Thoracic aorta endothelial cell (primary cell): Measurements from ENCODE around the gene AGBL3. TPM values are rescaled to one million over a fixed set of nuclear protein-coding genes. Genes with fewer than 3 reads are reported as not detected.

Source experiments
- total RNA-seq: library from RNA; depleted of rRNA; stranded (reverse); fragments of >200 nt; gene quantifications from 2 replicates; pipeline ENCODE4 v1.2.3, GENCODE V29; 2012

The AGBL3 gene
- total RNA-seq, result 2.0 and 2.9 TPM in 2 replicates

DNA sequence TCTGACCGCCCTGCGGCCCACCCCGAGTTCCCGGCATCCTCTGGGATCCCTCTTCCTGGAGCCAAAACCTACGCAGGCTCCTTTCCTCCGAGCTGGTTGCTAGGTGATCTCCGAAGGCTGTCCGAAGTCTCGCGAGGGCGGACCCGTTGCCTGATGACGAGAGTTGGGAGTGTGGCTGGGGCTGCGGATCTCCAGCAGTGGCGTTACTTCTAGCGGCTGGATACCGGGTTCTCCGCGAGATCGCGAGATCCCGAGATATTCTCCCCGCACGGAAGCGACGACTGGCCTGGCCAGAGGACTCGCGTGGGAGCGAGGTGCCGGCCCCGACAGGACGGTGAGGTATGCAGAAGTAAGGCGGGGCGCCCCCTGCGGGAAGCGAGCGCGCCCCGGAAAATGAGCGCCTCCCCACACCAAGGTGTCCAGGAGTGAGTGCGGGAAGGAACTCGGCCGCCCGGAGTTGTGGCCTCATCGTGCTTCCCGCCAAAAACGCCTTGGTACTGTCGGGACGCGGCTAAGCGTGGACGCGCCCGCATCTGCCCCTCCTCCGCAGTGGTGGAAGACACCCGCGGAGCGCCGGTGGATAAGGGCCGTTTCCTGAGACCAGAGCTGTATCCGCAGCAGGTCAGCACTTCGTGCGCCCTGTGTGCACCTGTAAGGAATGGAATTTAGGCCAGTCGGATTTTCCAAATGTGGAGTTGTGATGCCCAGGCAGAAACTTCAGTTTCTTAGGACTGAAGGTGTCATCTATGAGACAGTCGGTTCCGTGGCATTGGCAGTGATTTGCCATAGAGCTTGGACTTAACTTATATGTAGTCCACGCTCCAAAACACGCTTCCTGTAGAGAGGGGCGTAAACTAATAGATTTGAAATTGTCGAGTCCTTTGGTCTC is at the start of gene AGBL3:
TSS of gene AGBL3 (plus strand) at position 146 of the 889 bp plus-strand sequence. CDS start 1,426 bp downstream, outside the sequence.

DNA sequence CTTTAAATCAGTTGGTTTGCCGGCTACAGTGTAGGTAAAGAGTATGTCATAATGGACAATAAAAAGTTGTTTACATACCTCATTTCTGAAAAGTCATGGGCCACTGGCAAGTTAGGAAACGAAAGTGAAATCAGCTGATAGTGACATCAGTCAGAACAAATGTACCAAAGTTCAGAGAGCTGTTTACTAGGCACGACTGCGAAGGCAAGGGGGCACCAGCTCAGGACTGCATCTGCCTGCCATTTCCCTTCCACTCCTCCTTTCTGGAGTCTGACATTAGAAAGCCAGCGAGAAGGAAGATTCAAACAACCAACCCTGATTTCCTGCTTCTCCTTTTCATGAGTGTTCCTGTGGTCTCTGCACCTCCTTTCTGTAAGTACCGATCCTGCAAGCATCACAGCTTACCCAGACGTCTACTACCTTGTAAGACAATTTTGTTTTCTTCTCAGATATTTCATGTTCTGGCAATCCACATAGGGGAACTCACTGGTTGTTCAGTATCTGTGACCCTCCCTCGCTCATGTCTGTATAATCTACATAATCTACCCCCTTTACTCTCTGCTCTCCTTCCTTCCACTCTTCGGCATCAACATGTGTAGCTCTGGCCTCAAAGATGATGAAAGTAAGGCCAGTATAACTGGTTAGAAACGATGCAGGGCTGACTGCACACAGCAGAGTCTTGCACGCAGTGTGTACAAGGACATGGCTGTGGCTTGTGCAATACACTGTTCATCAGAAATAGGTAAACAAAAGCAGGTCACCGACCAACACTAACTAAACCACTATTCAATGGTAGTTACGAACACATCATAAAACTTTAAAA is 161.8 kb downstream of the AGBL3 start, which contains the start of gene TMEM140:
TSS of gene TMEM140 (plus strand) at position 174 of the 823 bp plus-strand sequence. CDS start 16,370 bp downstream, outside the sequence.

DNA sequence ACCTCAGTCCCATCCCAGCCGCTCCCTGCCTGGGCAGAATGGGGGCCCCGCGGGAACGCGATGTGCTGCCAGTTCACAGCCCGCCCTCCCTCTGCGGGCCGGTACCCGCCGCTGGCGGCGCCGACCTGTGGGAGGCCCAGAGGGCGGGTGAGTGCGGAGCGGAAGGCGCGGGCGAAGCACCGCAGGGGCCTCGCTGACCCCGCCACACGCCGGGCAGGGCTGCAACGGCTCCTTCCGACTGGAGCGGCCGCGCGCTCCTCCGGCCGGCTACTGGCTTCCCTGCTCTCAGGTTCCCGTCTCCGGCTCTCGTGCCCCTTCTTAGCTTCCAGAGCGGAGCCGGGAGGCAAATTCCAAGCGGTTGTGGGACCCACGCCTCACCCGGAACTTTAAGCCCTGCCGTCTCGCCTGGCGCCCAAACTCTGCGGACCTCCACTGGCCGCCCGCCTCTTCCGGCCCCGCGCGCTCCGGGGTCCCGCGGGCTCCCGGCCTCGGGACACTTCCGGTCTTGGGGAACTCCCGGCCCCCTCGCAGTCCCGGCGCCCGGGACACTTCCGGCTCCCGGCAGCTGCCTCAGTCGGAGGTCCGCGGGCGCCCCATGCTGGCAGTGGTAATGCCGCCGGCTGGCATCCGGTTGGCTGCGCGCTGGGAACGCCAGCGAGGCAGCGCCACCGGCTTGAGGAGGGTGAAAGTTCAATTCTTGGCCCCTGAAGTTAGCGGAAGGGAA is 184.1 kb downstream of the AGBL3 start, which contains the start of gene CYREN:
TSS of gene CYREN (minus strand) at position 434 of the 724 bp plus-strand sequence. CDS start 1,785 bp downstream, outside the sequence.

Other genes starting within 250 kb of the AGBL3 start
- 246 and 266 TPM in 2 replicates for gene CALD1, start 206.9 kb upstream of the AGBL3 start, total RNA-seq
- 9.6 and 11.8 TPM in 2 replicates for gene TMEM140, start 161.6 kb downstream of the AGBL3 start, total RNA-seq
- gene CYREN, start 184.2 kb downstream of the AGBL3 start, total RNA-seq, result 22.3 and 23.9 TPM in 2 replicates
- gene WDR91, start 225.0 kb downstream of the AGBL3 start, total RNA-seq, result 4.1 and 5.7 TPM in 2 replicates
- gene STRA8, start 247.3 kb downstream of the AGBL3 start, total RNA-seq, result not detected in 2 replicates